Superior temporal gyrus (tissue), 1 donor: Measurements from ENCODE around the gene GCN1.

Experiments used
- DNase-seq: peaks from one replicate; pipeline ENCODE4 v3.0.0-alpha.2; 2016; ENCODE audit errors: extremely low spot score

The GCN1 gene

DNA sequence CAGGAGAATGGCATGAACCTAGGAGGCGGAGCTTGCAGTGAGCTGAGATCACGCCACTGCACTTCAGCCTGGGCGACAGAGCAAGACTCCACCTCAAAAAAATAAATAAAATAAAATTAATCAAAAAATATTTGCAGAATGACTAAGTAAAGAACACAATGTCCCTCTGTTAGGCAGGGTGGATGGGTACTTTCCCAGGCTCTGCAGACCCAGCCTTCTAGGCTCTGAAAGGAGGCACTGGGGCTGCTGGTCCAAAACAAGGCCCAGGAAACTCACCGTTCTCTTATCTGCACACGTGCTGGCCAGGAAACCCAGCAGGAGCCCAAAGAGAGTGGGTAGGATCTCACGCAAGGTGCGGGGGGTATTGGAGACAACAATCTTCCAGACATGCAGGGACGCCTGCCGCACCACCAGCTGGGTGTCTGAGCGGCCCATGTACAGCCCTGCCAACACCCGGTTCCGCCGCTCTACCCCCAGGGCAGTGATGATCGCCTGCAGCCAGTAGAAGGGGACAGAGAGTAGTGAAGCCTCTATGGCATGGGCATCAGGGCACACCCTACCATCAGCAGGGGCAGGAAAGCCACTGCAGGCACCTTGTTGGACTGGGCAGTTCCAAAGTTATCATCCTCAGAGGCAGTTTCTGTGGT, 52.2 kb downstream of the GCN1 start:
- no peak for DNase-seq

DNA sequence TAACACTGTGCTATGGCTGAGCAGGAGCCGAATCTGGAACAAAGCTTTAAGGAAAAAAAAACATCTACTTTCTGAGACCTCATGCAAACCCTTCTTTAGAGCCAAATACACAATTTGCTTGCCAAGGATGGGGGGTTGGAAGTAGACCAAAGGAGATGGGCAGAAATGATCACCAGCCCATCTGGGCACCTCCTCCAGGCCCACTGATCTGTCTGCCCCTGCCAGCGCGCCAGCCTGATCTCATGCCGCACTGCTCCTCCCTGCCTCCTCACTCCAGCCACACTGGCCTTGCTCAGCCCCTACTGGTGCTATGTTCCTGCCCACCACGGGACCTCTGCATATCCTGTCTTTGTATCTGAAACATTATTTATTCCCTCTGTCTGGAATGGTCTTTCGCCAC, 53.2 kb downstream of the GCN1 start:
- no peak for DNase-seq

DNA sequence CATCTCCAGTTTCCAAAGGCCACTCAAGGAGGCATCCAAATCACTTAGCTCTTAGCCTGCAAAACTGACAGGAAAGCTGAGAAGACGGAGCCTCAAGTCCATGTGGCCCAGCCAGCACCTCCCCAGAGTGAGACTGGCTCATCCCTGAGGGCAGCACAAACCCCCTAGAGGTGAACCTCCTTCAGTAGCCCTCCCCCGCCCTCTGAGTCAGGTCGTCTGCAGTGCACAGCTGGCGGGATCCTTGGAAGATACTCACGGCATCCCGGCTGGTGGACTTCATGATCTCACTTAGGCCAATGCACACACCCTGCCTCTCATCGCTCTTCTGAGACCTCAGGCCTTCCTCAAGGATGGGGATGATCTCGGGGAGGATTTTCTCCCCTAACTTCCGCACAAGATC, 53.9 kb downstream of the GCN1 start:
- DNase-seq = no peak

- no peak for DNase-seq
Observed at GRCh38 chr12:120139958-120140357, 54.6 kb downstream of the GCN1 start.

GRCh38 chr12:120138366-120138765, 56.1 kb downstream of the GCN1 start:
- DNase-seq = no peak

GRCh38 chr12:120137833-120138232, 56.7 kb downstream of the GCN1 start:
- no peak for DNase-seq

DNA sequence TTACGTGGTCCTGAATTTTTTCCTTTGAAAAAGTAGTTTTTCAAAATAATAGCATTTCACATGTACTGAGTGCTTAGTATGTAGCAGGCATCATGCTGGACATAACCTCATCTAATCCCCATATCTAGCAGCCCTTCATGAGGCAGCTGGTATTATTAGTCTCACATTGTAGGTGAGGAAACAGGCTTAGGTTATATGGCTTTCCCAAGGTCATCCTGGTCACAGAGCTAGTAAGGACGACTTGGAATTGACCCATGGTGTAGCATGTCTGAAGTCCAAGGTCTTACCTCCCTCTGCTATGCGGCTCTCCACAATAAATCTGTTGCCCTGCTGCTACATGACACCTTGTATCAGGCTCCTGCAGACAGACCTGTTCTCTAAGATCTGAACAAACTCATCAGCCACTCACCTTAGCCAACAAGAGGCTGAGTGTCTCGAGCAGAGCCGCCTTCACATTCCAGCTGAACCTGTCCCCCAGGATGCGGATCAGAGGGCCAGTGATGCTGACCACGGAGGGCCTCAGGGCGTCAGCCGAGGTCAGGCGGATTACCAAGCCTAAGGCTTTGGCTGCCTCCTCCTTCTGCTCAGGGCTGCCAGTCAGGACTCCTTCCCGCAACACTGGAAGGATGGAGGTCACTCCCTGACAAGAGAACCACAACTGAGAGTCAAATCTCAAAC, 58.3 kb downstream of the GCN1 start:
- no peak for DNase-seq

DNA sequence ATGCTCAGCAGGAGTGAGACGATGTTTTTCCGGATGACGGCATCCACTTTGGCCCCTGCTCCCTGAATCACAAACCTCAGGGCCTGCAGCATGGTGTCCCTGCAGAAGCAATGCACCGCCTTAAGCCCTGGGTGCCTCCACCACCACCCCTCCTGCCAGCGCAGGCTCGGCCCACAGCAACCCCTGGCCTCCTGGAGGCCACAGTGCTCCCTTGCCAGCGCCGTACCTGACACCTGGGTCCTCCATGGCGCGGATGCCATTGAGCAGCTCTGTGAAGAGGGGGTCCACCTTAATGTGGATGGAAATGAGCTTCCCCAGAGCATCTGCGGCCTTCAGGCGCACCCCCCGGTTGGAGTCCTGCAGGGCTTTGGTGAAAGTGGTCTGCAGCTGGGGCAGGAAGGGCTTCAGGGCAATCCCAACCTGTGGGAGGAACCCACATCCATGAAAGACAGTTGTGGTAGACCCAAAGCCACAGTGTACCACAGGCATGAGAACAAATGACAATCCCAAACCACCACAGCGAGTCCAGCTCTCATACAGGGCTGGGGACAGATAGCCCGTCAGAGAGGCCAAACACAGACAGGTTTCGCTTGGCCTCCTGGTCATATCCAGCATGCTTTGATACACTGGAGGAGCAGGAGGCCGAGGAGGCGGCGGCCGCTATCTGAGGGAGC, 60.1 kb downstream of the GCN1 start:
- DNase-seq = no peak

GRCh38 chr12:120132863-120133385, 61.6 kb downstream of the GCN1 start:
- DNase-seq = no peak

DNA sequence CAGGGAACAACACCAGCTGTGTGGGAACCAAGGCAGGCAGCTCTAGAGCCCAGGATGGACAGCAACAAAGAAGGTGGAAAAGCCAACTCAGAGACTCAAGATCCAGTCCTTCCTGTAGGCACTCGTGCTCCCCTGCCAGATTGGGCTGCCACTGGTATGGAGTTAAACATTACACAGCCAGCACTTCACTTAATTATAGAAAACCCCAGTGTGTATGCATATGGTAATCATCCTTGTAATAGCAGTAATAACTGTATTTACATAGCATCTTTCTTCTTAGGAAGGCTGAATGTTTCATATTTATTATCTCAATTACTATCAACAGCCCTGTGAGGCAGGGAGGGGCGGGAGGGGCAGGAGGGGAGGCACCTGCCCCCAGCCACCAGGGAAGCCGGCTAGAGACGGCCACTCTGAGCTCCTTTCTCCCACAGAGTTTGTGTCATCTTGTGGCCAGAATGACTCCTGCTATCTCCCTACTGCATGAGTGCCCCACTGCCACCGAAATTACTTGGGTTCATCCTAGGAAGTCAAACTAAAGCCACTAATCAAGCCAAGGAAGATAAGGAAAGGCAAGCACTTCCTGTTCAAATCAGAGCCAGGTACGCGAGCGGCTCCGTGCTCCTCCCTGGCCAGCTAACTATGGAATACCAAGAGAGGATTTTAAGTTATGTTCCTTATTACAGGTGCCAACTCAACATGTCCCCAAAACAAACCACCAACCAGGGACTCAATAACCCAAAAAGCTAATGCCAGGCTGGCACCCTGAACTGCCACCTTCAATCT, 62.3 kb downstream of the GCN1 start:
- DNase-seq = no peak

DNA sequence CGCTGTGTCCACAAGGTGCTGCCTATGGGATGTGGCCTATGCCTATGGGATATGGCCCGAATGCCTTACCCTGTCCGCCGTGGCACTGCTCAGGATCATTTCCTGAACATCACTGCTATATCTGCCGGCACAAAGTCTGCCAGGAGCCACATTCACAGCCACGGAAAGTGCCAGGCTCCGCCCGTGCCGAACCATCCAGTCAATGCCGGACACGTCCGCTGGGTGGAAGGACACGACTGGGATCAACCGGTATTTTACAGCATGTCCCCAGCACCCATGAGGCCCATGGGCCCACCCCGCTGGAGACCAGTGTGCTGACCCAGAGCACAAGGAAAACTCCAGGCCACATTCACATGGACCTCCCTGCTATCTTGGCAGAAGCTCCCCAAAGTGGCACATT, 63.4 kb downstream of the GCN1 start:
- DNase-seq = no peak

- no peak for DNase-seq
Observed at GRCh38 chr12:120130011-120130410, 64.5 kb downstream of the GCN1 start.

DNA sequence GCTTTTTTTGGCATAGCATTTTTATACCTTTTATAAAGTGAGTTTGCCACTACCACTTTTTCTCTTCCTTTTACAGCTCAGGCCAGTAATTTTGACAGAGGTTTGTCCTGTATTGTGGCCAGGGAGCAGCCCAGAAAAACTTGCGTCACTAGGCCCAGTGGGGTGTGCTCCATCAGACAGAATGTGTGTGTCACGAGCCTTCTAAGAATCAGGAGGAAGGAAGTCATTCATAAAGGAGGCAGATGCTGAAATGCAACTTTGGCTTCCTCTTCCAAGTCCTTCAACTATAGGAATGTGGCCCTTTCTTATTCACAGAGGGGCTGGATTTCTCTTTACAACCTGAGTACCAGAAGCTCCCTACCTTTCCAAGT, 67.9 kb downstream of the GCN1 start:
- DNase-seq = peak; percentile 4

GRCh38 chr12:120125792-120126634, 68.5 kb downstream of the GCN1 start:
- no peak for DNase-seq

DNA sequence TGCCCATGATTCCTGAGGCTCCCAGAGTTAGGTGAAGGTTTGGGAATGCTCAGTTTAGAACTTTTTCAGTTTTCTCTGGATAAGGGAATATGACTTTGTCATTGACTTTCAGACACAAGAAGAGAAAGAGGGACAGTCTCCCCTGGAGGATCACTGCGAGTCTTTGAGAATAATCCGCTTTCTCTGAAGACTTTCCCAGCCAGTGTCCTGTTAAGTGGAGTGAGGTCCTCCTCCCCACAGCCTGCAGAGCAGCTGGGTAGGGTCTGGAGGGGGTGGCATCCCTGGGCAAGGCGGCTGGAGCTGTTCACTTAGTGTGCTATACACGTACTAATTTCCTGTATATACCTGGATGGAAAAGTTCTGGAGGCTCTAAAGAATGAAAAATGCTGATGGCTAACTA, 69.5 kb downstream of the GCN1 start:
- DNase-seq = no peak

DNA sequence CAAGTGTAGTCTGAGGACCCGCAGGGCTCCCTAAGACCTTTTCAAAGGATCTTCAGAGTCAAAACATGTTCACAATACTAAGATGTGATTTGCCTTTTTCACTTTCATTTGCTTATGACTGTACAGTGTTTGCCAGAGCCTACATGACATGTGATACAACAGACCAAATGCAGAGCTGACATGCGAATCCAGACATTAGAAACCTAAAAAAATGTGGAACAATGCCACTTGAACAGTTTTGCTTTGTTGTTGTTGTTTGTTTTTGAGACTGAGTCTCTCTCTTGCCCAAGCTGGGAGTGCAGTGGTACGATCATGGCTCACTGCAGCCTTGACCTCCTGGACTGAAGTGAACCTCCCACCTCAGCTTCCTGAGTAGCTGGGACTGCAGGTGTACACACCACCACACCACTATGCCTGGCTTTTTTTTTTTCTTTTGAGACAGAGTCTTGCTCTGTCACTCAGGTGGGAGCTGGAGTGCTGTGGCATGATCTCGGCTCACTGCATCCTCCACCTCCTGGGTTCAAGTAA, 72.7 kb downstream of the GCN1 start:
- peak; percentile 7 for DNase-seq

DNA sequence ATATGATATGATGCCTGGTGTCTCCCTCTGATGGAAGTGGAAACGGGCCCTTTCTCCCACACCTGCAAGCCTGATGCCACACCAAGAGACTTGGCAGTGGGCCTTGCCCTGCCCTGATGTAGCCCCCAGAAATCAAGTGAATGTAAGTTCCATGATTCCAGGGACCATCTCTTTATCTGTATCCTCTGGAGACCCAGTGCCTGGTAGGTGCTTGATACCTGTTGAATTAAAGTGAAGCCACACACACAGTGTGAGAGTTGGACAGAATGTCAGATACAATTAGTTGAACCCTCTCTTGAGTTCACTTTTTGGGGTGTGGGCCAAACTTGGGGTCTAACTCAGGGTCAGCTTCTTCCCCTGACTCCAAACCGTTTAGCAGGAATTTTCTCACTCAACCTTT, 73.2 kb downstream of the GCN1 start:
- no peak for DNase-seq

GRCh38 chr12:120119271-120119973, 75.1 kb downstream of the GCN1 start:
- DNase-seq = peak; percentile 6

DNA sequence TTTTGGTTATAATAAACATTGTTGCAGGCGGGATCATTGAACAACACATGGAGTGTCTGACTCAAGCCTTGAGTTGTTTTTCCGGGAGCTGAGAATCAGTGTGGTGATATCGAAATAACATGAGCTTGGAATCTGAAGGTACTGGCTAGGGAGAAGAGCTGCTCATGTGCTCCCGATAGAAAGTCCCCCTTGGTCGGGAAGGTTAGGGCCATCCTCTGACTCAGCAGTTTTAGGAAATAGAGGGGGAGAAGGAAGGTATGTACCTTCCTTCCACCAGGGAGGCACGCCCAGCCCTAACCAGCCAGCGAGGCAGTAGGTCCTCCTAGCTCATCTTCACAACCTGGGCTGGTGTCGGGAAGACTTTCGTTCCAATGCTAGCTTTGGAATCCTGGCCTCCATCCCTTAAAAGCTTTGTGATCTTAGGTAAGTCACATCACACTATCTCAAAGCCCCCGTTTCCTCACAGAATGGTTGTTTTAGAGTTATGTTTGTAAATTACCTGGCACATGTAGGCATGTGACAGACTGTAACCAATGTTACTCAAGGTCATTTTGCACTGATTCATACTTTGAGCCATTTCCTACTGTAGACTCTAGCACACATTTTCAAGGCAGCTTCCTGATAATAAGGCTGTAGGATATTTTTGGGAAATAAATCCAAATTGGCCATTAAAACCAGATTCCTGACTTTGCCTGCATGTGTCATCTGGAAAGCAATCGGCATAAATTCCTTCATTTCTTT, 76.0 kb downstream of the GCN1 start:
- no peak for DNase-seq

- DNase-seq = no peak
Observed at GRCh38 chr12:120117961-120118320, 76.6 kb downstream of the GCN1 start.
